Ishikawa (cell line): ENCODE measurements around the gene MMP24.

Experiments used
- CEBPB ChIP-seq: IDR thresholded peaks from 2 replicates; pipeline ENCODE4 v1.6.1; 2012
- CREB1 ChIP-seq: IDR thresholded peaks from 2 replicates; pipeline ENCODE4 v1.6.1; 2012; ENCODE audit warnings: low read depth
- EP300 ChIP-seq: IDR thresholded peaks from 2 replicates; pipeline ENCODE4 v1.6.1; 2012; ENCODE audit warnings: borderline replicate concordance
- FOXM1 ChIP-seq: IDR thresholded peaks from 2 replicates; pipeline ENCODE4 v1.6.1; 2012; ENCODE audit warnings: low read depth, borderline replicate concordance
- RAD21 ChIP-seq: IDR thresholded peaks from 2 replicates; pipeline ENCODE4 v1.6.1; 2012; ENCODE audit warnings: low read depth
- TAF1 ChIP-seq: IDR thresholded peaks from 2 replicates; pipeline ENCODE4 v1.6.1; 2012; ENCODE audit warnings: low read depth, mild to moderate bottlenecking
- TEAD4 ChIP-seq: IDR thresholded peaks from 2 replicates; pipeline ENCODE4 v1.6.1; 2012

DNA sequence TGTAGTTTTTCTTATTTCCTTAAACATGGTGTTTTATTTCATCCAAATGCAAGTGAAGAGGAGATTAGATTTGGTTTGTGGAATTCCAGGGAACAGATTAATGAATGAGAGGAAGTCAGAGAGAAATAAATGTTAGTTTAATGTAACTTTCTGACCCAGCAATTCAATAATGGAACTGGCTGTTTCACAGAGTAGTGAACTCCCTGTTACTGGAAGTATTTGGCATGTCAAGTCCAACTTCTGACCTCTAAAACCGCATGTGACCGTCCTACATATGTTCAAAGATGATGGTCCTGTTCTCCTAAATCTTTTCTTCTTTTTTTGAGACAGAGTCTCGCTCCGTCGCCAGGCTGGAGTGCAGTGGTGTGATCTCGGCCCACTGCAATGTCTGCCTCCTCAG, 35.9 kb upstream of the MMP24 start:
- TF ChIP-seq CEBPB (no peak), FOXM1 (no peak), TEAD4 (no peak), TAF1 (no peak), CREB1 (no peak), EP300 (no peak), RAD21 (no peak)
